Amniotic stem cell (primary cell): ENCODE measurements around the gene OPCML.

ENCODE experiments used
- DNase-seq: peaks from one replicate; lab custom pipeline; 2025; lab: John Stamatoyannopoulos, UW

Gene OPCML

GRCh38 chr11:133034929-133035328 lies 497.4 kb downstream of the OPCML start:
- DNase-seq: no peak

- DNase-seq: no peak
Measured at GRCh38 chr11:133029107-133029506, 503.2 kb downstream of the OPCML start.

- DNase-seq: no peak
Measured at GRCh38 chr11:133026952-133027351, 505.3 kb downstream of the OPCML start.

- no peak for DNase-seq
Measured at GRCh38 chr11:133024301-133024700, 508.0 kb downstream of the OPCML start.

GRCh38 chr11:133023232-133023631 lies 509.1 kb downstream of the OPCML start:
- no peak for DNase-seq

- no peak for DNase-seq
Measured at GRCh38 chr11:133021553-133021952, 510.7 kb downstream of the OPCML start.

GRCh38 chr11:133020372-133020714 lies 512.0 kb downstream of the OPCML start:
- no peak for DNase-seq

- DNase-seq: no peak
Measured at GRCh38 chr11:133019545-133020371, 512.5 kb downstream of the OPCML start.

- DNase-seq: no peak
Measured at GRCh38 chr11:133015457-133015856, 516.8 kb downstream of the OPCML start.

GRCh38 chr11:133014337-133014736 lies 518.0 kb downstream of the OPCML start:
- no peak for DNase-seq

- DNase-seq: no peak
Measured at GRCh38 chr11:133012803-133013202, 519.5 kb downstream of the OPCML start.

GRCh38 chr11:133011604-133012003 lies 520.7 kb downstream of the OPCML start:
- no peak for DNase-seq

GRCh38 chr11:133007027-133007584 lies 525.2 kb downstream of the OPCML start:
- no peak for DNase-seq

GRCh38 chr11:133004369-133004768 lies 527.9 kb downstream of the OPCML start:
- DNase-seq: no peak

GRCh38 chr11:132999516-132999915 lies 532.8 kb downstream of the OPCML start:
- no peak for DNase-seq

GRCh38 chr11:132999031-132999430 lies 533.3 kb downstream of the OPCML start:
- no peak for DNase-seq

GRCh38 chr11:132997396-132997795 lies 534.9 kb downstream of the OPCML start:
- DNase-seq: no peak

- no peak for DNase-seq
Measured at GRCh38 chr11:132994966-132995365, 537.3 kb downstream of the OPCML start.

GRCh38 chr11:132993991-132994502 lies 538.3 kb downstream of the OPCML start:
- no peak for DNase-seq

GRCh38 chr11:132992838-132993631 lies 539.3 kb downstream of the OPCML start:
- DNase-seq: no peak

- no peak for DNase-seq
Measured at GRCh38 chr11:132988411-132988810, 543.9 kb downstream of the OPCML start.

- DNase-seq: no peak
Measured at GRCh38 chr11:132987936-132988335, 544.4 kb downstream of the OPCML start.

- DNase-seq: no peak
Measured at GRCh38 chr11:132983641-132983978, 548.7 kb downstream of the OPCML start.
